ENCODE data around the gene MSH4.
"Not testable (repeated sequence)": the region's sequence is repeated elsewhere in the genome, so short reads cannot be mapped to it uniquely, and the experiment has no call there.

The MSH4 gene

DNA sequence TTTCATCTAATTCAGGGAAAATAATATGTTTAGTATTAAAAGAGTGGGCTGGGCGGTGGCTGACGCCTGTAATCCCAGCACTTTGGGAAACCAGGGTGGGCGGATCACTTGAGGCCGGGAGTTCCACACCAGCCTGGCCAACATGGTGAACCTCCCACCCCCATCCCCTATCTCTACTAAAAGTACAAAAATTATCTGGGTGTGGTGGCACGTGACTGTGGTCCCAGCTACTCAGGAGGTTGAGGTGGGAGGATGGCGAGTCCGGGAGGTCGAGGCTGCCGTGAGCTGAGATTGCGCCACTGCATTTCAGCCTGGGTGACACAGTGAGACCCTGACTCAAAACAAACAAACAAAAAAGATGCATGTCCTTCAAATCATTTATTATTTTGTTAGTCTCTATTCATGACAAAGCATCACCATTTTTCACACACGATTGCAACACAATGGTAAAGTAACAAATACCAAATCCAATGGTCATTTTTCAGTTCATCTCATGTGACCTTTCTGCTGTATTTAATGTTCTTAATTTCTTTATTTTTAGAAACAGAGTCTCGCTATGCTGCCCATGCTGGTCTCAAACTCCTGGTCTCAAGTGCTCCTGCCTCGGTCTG lies 1.0 kb downstream of the MSH4 start:
- DNase-seq, result no peak

DNA sequence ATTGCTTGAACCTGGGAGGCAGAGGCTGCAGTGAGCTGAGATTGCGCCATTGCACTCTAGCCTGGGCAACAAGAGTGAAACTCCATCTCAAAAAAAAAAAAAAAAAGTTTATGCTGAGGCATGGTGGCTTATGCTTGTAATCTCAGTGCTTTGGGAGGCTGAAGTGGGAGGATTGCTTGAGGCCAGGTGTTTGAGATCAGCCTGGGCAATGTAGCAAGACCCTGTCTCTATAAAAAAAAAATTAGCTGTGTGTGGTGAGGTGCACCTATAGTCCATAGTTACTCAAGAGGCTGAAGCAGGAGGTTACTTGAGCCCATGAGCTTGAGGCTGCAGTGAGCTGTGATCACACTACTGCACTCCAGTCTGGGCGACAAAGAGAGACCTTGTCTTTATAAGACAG lies 4.8 kb downstream of the MSH4 start:
- DNase-seq, result not testable (repeated sequence)

DNA sequence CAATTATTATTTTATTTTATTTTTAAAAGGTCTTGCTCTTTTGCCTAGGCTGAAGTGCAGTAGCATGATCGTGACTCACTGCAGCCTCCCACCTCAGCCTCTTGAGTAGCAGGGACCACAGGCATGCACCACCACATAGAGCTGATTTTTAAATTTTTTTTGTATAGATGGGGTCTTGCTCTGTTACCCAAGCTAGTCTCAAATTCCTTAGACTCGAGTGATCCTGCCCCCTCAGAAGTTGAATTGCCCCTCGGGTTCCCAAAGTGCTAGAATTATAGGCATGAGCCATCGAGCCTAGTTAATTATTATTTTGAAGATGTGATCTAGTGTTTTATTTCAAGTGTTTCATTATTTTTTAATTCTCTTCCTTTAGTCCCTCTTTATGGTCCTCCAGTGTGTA lies 12.2 kb downstream of the MSH4 start:
- DNase-seq, result no peak

DNA sequence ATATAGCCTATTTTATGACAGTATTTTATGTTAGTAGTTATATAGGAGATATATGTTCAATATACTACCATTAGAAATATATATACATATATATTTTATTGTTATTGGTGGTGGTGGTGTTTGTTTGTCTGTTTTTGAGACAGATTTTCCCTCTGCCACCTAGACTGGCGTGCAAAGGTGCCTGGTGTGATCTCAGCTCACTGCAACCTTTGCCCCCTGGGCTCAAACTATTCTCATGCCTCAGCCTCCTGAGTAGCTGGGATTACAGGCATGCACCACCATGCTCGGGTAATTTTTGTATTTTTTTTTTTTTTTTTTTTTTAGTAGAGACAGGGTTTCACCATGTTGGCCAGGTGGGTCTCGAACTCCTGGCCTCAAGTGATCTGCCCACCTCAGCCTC lies 13.4 kb downstream of the MSH4 start:
- not testable (repeated sequence) for DNase-seq

GRCh38 chr1:75811211-75811981 lies 14.7 kb downstream of the MSH4 start:
- DNase-seq, result no peak

- DNase-seq, result no peak
These were observed 15.4 kb downstream of the MSH4 start for GRCh38 chr1:75812065-75812464.

- DNase-seq, result not testable (repeated sequence)
These were observed 26.9 kb downstream of the MSH4 start for GRCh38 chr1:75823596-75823995.

DNA sequence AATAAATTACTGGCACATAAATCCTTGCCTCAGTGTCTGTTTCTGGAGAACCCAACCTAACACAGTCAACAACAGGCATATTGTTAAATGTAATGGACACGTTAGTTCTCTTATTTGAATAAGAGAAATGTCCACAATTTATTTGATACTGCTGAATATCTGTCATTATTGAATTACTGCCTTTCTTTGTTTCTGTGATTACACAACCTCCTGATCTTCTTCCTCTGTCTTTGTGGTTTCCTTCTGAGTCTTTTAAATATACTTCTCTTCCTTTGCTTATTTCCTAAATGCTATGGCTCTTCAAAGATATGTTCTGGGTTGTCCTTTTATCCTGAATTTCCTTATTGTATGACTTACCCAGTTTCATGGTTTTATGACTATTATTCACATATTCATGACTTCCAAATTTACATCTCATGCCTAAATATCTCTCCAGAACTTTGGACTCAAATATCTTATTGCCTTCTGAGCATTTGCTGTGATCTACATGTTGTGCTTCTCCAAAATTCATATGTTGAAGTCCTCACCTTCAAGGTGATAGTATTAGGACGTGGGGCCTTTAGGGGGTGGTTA lies 39.9 kb downstream of the MSH4 start:
- DNase-seq, result no peak

- DNase-seq, result no peak
These were observed 41.4 kb downstream of the MSH4 start for GRCh38 chr1:75838079-75838478.

DNA sequence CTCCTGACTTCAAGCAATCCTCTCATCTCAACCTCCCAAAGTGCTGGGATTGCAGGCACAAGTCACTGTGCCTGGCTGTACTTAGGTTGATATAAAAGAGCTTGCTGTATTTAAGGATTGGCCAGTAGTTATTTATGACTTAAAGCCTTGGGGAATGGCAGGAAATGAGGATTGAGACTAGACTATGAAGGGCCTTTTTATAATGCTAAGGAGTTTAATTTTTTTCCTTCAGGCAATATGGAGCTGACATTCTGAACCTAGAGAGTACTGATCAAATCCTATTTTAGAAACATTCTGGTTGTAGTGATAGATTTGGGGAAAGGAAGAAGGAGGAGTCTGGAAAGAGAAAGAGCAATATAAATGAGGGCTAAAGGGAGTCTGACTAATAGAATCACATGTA lies 44.7 kb downstream of the MSH4 start:
- DNase-seq, result no peak

GRCh38 chr1:75845576-75845975 lies 48.9 kb downstream of the MSH4 start:
- DNase-seq, result no peak

DNA sequence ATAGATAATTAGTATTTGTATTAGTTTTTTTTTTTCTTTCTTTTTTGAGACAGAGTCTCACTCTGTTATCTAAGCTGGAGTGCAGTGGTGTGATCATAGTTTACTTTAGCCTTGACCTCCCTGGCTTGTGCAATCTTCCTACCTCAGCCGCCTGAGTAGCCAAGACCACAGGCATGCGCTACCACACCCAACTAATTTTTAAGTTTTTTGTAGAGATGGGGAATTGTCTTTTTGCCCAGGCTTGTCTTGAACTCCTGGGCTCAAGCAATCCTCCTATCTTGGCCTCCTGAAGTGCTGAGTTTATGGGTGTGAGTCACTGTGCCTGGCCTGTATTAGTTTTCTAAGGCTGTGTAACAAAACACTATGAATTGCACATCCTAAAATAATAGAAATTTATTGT lies 58.3 kb downstream of the MSH4 start:
- no peak for DNase-seq

DNA sequence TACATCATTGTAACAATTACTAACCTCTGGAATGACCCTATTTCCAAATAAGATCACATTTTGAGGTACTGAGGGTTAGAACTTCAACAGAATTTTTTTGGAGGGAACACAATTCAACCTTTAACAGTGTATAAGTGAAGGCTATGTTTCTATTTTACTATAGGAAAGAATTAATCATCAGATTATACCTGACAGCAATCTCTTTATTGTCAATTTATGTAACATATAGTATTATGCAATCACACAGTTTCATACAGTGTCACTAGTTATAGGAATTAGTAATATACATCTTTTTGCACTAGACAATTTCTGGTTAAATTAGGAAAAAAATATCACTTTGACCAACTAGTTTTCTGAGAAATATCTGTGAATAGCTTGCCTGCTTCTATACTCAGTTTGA lies 59.1 kb downstream of the MSH4 start:
- DNase-seq, result no peak

DNA sequence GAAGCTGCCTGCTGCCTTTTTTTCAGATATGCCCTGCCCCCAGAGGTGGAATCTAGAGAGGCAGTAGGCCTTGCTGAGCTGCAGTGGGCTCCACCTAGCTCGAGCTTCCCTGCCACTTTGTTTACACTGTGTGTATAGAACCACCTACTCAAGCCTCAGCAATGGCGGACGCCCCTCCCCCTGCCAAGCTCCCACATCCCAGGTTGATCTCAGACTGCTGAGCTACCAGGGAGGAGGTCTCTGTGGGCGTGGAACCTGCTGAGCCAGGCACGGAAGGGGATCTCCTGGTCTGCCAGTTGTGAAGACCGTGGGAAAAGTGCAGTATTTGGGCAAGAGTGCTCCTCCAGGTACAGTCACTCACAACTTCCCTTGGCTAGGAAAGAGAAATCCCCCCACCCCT lies 65.1 kb downstream of the MSH4 start:
- DNase-seq, result no peak

GRCh38 chr1:75870951-75871350 lies 74.3 kb downstream of the MSH4 start:
- no peak for DNase-seq

DNA sequence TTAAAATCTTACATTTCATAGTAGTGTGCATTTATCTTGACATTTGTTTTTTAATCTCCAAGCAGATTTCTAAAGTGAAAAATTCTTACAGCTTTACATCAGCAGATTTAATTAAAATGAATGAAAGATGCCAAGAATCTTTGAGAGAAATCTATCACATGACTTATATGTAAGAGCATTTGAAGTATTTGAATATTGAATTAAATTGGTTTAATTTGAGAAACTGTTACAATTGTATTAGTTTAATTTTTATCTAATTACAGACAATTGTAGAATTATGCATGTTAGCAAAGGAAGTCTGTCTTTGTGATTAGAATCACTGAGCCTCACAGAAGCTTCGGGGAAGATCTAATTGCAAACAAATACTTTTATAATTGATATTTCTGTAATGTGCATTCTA lies 83.3 kb downstream of the MSH4 start:
- no peak for DNase-seq

DNA sequence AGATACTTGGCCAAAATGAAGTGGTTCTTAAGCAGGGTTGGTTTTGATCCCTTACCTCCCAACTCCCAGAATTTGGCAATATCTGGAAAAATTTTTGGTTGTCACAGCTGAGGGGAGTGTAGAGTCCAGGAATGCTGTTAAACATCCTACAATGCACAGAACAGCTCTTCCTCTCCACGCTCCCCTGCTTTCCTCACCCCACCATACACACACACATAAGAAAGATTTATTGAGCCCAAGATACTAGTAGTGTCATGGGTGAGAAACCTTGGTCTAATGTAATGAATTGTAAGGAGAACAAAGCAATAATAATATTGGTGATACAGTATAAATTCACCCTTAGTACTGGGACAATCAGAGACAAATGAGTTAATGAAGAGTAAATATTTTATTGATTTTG lies 87.8 kb downstream of the MSH4 start:
- no peak for DNase-seq

DNA sequence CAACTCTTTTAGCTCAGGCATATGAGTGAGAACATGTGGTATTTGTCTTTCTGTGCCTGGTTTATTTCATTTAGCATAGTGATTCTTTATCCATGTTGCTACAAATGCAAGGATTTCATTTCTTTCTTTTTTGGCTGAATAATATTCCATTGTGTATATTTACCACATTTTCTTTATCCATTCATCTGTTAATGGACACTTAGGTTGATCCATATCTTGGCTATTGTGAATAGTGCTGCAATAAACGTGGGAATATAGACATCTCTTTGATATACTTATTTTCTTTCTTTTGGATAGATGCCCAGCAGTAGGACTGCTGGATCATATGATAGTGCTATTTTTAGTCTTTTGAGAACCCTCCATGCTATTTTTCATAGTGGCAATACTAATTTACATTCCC lies 104.7 kb downstream of the MSH4 start:
- DNase-seq, result no peak

GRCh38 chr1:75908717-75909152 lies 112.1 kb downstream of the MSH4 start:
- no peak for DNase-seq

GRCh38 chr1:75916834-75917233 lies 120.2 kb downstream of the MSH4 start:
- no peak for DNase-seq

- DNase-seq, result no peak
These were observed 126.0 kb downstream of the MSH4 start for GRCh38 chr1:75922698-75923097.

DNA sequence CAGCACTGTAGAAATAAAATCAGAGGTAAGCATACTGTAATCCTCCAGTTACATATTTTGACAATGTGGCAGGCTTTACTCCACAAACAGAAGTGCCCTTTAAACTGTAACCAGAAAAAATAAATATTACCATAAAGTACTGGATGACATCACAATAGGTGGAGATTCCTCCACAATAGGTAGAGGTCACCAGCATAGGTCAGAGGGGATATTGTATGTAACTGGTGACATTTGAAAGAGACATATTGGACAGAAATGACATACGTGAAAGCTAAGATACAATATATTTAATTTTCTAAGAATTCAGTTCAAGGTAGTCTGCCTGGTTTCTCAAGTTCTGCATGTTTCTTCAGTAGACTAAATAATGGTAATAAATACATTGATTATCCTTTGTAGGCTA lies 135.6 kb downstream of the MSH4 start, which contains the start of gene ASB17:
TSS of gene ASB17 (minus strand) at position 101 of the 400 bp plus-strand sequence. CDS start 113 bp downstream, outside the sequence.
- no peak for DNase-seq

DNA sequence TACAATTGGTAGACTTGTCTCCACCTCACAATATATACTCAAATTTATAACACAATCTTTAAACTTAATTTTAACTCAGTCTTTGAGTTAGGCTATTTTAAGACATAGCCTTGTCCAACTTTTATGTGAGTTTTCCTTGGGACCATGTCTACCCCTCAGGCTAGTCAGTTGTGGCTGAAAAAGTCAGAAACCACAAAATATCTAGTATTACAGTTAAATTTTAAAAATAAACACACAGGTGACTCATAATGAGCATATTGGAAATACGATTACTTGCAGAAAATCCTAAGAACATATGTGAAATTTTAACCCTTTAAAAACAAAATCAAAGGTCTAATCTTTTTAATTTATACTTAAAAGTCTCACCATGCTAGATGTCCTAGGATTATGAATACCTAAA lies 140.4 kb downstream of the MSH4 start:
- DNase-seq, result no peak

GRCh38 chr1:75943037-75943436 lies 146.4 kb downstream of the MSH4 start:
- not testable (repeated sequence) for DNase-seq
